Measurements from ENCODE around the gene HLX.
A peak's percentile ranks its signal among the peaks of the same experiment; 100 is the strongest.

Gene HLX

DNA sequence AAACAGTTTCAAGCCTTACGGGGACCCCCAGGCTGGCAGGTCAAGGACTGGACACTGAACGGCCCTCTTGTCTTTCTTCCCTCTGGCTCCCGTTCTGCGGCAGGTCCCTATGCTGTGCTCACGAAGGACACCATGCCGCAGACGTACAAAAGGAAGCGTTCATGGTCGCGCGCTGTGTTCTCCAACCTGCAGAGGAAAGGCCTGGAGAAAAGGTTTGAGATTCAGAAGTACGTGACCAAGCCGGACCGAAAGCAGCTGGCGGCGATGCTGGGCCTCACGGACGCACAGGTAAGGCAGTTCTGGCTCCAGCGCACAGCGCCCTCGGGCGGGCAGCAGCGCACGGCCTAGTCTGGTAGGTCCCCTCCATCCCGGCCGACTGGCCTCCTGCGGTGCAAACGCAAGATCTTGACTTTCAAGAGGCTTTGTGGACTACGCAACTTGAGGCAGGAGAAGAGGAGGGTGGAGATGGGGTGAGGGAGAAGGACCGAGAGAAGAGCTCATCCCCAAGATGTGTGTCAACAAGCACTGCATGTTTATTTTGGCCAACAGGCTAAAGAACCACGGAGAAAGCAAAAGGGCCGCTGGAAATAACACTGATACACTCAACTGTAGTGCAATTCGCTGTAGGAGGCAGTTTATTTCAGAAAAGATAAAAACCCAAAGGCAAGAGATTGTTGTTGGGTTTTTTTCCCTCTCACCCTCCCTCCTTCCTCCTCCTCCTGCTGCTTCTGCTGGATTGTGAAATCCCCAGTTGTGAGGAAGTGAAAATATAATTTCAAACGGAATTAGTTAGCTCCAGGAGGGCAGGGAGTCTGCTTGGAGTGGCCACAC, 3.0 kb downstream of the HLX start:
- DNase-seq, result peak; percentile 47

DNA sequence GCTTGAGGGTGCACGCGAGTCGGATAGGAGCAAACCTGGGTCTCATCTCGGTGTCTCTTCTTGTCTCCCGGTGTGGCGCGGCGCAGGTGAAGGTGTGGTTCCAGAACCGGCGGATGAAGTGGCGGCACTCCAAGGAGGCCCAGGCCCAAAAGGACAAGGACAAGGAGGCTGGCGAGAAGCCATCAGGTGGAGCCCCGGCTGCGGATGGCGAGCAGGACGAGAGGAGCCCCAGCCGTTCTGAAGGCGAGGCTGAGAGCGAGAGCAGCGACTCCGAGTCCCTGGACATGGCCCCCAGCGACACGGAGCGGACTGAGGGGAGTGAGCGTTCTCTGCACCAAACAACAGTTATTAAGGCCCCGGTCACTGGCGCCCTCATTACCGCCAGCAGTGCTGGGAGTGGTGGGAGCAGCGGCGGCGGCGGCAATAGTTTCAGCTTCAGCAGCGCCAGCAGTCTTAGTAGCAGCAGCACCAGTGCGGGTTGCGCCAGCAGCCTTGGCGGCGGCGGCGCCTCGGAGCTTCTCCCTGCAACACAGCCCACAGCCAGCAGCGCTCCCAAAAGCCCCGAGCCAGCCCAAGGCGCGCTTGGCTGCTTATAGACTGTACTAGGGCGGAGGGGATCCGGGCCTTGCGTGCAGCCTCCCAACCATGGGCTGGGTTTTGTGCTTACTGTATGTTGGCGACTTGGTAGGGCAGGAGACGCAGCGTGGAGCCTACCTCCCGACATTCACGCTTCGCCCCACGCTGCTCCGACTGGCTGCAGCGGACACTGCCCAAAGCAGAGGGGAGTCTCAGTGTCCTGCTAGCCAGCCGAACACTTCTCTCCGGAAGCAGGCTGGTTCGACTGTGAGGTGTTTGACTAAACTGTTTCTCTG, 5.1 kb downstream of the HLX start:
- DNase-seq, result no peak

DNA sequence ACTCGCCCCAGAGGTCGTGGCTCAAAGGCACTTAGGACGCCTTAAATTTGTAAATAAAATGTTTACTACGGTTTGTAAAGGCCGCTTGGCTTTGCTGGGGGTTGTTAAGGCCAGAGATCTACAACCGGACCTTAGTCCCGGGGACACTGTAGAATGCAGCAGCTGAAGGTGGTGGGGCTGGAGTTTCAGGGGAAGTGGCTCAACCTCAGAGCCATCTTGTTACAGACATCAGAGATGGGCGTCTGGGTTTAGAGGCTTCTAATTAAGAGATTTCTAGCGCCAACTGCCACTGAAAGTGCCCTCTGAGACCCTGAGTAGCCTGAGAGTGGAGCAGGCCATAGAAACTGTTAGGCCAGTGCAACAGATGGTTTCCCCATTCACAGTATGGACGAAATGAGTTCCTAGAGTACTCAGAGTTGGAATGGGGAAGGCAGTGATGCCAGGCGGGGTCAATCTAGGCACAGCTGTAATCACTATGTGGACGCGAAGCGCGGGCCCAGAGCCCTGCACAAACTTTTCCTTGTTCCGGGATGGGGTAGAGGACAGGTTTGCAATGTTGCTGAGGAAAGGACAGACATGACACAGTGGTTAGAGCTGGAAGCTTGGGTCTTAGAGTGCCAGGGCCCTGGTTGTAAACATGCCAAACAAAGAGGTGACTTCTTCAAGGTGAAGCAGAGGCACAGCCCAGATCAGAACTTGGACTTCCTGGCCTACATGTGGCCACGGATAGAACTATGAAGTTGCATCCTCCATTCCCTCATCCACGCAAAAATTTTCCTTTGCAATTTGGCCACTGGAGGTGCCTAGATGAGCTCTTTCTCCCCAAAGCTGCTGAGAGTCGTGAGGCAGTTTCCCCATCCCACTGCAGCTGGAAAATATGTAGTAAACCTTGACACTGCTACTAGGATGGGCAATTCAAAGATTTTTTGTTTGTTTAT, 6.0 kb downstream of the HLX start:
- no peak for DNase-seq

DNA sequence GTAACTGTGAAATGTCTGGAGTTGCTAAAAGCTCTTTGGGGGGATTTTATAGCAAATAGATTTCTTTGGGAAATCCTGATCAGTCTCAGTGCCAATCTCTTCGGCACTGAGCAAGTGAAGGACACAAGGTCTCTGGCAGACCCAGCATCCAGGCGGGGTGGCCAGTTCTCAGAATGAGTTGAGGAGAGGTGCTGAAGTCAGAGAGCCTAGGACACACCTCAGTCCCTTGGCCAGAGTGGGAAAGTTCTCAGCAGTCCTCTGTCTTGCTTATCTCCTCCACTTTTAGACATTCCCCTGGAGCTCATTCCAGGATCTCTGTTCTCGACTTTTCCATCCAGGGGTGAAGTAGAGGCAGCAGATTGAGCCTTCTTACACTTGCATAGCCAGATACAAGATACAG, 6.7 kb downstream of the HLX start:
- no peak for DNase-seq

DNA sequence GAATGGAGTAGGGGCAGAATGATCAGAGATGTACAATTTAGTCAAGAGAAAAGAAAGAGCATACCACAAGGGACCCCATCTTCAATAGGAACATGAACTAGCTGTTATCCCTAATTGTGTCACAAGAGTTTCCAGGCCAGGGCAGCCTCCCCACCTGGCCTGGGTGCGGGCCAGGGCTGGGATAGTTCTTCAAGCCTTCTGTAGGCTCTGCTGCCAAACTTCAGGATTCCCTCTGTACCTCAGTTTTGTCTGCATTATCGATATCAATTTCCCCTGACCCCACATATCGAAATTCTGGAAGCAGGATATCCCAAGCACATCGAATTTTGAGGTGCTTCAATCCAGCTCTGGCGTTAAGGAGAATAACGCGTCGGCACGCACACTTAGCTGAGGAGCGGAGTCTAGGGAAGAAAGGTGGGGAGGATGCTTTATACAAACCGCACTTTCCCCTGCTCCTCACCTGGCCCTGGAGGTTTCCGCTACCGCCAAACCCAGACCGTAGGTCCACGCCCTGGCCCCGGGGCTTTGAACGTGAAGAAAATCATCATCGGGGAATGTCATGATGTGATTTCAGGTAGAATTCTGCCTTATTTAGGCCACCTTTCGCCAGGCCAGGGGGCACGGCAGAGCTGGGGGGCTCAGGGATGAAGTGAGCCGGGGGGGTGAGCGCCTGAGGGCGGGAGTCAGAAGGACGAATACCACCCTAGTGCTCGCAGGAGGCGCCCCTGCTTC, 7.4 kb downstream of the HLX start:
- DNase-seq, result no peak

DNA sequence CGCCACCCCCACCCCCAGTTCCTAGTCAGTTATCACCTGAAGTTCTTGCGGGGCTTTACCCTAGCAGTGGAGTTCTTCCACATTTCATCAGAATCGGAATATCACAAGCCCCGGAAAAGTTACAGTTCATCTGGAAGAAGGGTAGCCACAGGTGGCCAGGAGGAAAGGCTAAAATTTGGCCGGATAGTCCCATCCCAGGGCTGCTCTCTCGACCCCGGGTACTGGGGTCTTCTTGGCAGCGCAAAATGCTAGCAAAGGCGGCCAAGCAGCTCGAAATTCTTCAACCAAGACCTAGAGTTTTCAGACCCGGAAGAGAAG, 7.9 kb downstream of the HLX start:
- DNase-seq, result no peak

DNA sequence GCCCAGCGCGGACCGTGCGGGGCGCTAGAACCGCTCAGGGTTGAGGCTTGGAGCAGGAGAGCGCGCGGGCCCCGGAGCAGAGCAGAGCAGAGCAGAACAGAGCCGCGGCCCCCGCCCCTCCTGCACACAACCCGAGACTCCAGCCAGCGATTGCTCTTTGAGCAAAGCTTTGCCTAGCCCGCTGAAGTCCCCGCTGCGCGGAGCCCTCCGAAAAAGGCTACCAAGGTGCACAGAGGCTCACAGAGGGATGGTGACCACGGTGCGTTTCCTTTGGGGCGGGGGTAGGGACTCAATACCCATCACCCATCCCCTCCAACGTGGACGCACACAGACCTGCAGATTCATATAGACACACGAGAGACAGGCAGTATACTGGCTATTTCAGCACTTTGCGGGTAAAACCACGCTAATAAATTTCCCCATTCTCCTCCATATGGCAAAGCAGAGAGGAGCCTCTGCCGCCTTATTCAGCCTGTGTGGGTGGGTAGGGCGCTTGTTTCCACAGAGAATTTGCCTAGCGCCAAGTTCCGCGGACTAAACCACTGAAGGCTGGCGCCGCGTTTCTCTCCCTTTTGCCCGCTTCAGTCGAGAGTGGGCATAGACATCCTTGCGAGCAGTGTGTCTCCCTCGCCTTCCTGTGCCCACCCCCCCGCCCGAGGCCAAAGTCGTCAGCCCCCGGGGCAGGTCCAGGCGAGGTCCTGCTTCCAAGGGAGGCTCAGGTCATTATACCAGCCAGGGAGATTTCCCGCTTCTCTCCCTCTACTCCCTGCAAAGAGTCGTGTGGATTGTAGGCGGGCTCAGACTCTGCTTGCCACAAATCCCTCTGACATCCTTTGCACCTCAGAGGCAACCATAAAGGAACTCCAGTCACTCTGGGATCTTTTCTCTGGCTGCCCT, 8.5 kb downstream of the HLX start:
- peak; percentile 19 for DNase-seq

DNA sequence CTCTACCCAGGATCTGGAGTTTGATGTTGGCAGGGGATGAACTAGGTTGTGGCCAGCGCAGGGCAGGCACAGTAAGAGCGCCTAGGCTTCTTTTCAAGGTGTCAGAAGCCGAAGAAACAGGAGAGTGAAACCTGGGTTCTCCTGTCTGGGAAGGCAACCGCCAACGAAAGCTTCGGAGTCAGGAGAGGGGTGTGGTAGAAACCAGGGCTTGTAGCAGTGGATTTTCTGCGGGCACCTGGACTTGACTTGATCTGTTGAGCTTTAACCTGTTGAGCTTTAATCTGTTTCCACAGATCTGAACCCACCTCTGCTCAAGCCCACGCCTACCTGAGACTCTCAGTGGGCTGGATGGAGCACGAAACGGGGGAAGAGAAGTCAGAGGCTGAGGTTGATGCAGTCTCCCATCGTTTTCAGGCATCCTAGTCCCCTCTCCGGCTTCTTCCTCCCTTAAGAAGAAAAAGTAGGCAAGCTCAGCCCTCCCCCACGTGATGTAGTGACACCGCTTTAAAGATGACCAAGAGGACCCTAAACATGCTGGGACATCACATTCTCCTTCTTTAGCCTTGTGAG, 9.3 kb downstream of the HLX start:
- no peak for DNase-seq

DNA sequence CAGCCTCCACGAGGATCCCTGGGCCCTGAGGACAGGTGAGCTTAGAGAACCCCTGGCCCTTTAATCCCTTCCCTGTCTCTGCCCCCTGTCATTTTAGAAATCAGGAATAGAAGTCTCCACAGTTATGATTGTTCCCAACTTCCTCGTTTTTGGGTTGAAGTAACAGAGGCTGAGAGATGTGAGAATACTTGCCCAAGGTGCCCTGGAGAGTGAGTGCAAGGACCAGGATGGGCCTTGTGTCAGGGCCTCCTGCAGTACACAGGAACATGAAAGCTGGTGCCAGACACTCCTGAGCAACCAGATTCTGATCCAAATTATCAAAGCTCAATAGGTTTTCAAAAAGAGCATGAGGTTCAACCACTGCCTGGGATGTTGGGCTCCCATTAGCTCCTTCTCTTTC, 10.1 kb downstream of the HLX start:
- no peak for DNase-seq

DNA sequence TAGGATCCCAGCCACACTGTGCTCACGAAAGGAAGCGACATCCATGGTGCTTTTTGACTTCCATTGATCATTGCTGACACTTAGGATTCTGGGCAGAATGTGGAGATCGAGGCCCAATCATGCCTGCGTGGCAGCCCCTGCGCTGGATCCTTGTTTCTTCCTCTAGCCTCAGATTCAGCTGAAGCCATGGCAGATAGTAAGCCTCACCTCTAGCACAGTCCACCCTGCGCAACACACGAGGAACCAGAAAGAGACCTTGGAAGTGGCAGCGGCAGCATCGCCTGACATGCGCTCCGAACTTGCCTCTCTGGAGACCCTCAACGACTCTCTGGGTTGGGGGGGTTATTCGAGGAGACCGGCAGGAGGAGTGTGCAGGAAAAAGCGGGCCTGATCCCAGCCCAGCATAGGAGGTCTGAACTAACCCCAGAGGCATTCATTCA, 10.6 kb downstream of the HLX start:
- DNase-seq, result no peak

DNA sequence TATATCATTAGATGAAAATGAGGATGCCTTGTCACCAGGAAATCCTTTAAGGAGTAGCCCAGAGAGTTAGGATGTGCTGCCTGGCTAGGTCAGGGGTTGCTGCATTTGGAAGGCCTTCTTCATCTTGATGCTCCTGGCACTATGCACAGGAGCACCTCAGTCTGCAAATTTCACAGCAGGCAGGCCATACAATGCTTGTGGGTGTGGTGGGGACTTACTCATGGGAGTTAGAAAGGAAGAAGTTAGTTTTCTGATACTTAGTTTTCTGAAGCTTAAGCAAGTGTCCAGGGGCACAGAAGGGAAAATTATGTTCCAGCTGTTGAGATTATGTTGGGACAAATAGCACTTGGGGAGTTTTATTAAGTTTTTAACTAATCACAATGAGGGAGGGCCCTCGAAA, 11.4 kb downstream of the HLX start:
- DNase-seq, result no peak

DNA sequence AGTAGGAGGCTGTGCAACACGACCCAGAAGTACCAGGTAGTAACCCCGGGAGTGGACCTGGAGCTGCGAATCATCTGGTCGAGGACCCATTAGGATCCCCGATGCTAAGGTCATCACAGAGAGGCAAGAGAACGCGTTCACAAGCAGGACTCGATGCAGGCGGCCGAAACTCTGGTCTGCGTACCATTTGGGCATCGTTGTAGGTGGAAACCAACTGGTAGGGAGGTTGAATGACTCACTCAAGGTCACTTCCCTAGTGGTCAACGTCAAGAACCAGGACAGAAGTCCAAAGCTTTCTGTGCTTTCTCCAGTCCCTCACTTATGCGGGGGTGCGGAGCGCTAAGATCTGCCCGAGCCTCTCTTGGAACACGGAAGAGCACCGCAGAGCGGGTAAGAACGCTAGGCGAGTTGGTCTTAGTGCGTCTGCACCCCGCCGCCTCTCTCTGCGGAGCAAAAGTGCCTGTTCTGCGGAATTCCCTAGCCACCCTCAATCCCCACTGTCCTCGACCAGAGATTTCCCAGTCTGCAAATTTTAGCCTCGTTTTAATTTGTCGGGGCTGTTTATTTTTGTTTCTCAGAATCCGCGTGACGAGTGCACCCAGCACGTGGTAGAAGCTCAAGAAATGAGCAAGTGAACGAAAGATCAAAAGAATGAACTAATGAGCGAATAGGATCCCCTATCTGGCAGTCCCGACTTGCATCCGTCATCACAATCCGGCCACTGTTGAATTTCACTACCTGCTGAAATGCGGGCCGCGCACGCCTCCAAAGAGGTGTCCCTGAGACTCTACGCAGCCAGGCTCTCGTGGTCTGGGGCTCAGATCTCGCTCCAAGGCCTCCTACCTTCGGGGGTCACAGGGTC, 12.2 kb downstream of the HLX start:
- no peak for DNase-seq

DNA sequence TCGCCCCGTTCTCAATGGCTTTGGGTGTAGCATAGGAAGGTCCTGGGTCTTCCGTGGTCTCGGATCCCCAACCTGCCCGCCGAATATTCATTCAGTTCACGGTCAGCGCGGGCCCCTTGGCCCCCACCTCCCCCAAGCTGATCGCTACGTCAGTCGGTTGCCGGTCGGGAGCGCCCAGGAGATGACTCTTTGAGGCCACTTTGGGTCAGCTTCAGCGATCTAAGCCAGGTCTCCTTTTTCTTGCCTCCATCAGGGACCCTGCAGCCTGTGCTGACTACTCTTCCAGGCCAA, 12.8 kb downstream of the HLX start:
- no peak for DNase-seq

DNA sequence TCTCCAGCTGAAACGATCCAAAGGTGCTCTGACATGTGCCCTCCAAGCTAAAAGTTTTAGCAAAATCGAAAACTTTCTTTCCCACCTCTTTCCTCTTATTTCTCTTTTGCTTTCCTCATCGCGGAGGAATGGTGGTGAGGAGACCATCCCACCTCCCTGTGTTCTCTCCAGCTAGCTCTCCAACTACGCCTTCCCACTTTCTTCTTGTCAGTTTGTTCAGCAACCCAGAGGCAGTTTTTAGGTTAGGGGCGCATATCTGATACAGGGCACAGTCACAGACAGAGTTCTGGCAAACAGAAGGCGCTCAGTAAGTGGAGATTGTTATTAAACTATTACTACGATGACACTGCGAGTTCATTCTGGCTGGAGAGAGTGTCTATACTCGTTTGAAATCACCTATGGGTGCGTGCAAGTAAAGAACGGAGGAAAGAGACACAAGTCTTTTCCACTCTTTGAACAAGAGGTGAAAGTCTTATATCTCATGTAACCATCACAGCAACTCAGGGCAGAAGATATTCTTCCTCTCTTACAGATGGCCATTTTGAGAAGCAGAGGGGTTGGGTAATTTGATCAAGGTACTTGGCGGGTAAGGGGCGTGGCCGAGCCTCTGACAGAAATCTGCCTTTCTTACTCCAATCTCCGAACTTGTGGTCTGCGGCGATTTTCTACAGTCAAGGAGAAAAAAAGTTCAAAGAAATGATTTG, 13.9 kb downstream of the HLX start:
- DNase-seq, result peak; percentile 36

DNA sequence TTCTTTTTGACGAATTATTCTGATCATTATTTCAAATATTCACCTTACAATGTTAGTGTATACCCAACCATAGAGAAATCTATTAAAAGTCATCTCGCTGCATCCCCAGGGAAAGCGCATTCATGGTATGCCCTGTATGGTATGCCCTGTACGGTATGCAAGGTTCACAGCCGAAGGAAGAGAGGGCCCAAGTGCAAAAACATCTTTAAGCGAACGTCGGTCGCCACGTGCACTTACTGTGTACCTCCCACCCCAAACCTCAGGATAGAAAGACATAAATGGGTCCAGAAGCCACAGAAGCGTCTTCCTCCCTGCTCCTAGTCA, 14.4 kb downstream of the HLX start:
- DNase-seq, result no peak

DNA sequence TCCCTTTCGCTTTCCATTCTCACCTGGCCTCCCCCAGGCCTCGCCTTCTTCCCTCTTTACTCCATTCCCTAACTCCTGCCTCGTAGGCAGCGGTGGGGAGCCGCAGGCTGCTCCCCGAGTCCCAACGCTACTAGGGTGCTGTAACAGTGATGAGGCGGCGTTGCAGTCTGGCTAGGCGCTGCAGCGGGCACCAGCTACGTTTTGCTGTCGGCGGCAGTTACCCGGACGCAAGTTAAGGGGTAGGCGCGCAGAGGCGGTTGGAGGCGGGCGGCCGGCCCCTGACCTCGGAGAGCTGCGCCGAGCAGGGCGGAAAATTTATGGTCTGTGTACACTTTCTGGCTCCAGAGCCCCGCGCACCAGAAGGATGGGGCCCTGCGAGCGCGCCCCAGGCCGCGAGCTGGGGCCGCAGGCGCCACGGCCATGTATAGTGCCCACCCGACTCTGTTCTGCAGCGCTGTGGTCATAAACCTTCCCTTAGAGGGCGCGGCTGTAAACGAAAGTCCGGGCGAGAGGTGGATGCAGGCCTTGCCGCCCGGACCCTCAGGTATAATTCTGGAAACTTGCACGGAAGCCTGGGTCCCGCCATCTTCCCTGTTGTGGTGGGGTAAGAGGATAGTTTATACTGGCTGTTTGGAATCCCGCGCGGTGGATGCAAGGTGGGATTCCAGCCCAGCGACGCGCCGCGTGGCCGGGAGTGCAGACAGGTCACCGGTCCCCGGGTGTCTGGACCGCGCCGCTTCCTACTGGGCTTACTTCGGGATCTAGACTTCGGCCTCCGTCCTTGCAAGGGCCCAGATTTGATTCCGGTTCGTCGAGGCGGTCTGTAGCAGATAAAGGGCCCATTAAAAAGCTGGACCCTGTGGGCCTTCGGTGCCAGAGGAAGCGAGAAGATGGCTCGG, 15.0 kb downstream of the HLX start:
- DNase-seq, result peak; percentile 20

DNA sequence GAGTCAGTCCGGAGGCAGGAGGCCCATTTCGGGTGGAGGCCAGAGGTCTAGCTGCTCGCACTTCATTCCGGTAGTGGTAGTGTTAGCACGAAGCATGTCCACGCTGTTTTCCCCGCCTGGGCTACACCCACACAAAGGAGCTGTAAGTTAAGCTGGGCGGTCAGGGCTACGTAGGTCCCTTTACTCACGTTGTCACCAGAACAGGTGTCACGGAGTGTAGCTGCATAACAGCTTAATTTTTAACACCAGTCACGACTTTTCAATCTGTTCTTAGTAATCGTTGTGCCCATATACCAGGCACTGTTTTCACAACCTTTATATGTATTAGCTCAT, 15.6 kb downstream of the HLX start:
- DNase-seq, result no peak

DNA sequence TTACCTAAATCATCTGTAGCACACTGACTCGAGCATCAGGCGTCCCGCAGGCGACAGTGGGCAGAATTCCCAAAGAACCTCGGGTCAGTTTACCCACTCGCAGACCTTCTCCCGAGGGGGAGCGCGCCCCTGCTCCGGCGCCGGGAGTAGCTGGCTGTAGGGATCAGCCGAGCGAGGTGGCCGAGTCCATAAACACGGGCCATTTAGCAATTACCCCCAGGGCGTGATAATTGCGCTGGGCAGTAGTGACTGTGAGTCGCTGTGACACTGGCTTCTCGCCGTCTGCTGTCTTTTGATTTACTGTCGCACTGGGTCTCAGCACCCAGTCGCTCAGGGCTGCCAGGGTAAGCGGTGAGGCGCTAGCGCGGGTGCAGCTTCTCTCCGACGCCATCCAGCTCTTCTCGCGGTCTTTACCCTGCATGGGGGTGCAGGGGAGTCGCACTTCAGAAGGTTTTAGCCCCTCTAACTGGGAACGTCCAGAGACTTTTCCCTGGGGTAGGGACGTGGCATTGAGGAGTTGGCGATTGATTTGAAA, 16.2 kb downstream of the HLX start:
- no peak for DNase-seq

DNA sequence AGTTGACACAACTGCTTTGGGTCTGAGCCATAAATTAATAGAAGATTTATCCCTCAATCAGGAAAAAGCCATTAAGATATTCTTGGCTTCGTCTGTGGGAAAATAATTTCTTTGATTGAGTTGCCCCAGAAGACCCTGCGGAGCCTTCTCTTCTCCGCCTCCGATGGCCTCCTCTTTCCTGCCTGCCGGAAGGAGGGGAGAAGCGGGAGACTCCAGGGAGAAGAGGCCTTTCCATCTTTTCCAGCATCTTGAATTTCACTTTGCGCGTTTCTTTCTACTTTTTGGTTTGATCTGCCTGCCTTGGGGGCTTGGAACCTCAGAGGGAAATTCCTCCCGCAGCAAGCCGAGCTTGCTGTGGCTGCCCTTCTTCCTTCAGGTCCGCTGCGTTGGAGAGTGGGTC, 16.8 kb downstream of the HLX start:
- DNase-seq, result no peak

Data from hematopoietic multipotent progenitor cell treated with erythropoietin and hydrocortisone succinate and interleukin-3 and kit ligand, for 6 days (in vitro differentiated cells).